T-cell (primary cell): ENCODE measurements around the gene C1orf87. TPM values are rescaled to one million over a fixed set of nuclear protein-coding genes. Genes with fewer than 3 reads are reported as not detected.

Experiments used
- ATAC-seq, 4 experiments: fragments of 200-7000 bp in 3 of 4; fragments of 150-1000 bp in 1 of 4; cut with Tn5 transposase; replicated peaks in 1 of 4; 1 replicate in 3 of 4; 2 replicates in 1 of 4; pipeline ENCODE4 v1.10.0; 2021; ENCODE audit warnings: moderate library complexity in 3 of 4, mild to moderate bottlenecking in 2 of 4, moderate number of reproducible peaks in 1 of 4
- CTCF ChIA-PET, 2 donors: fragments of 300-600 bp; sonication (Branson Sonifier 250); formaldehyde crosslinking; loops; one replicate each; lab custom pipeline; 2022; ENCODE audit warnings: antibody characterized with exemption in 2 of 2; lab: Charles Lee
- POLR2A ChIA-PET, 2 donors: fragments of 300-600 bp; sonication (Branson Sonifier 250); formaldehyde crosslinking; loops; one replicate each; lab custom pipeline; 2022; ENCODE audit warnings: antibody characterized with exemption in 2 of 2; lab: Charles Lee
- DNase-seq, 35 experiments: peaks; one replicate each; pipeline versions ENCODE4 v3.0.0 to v3.0.0-alpha.2; 2013 to 2023
- H3K27ac ChIP-seq: one replicate; pipeline ENCODE4 v1.5.1; 2013; ENCODE audit warnings: low read length
- H3K27me3 ChIP-seq, 2 experiments: replicated peaks in 1 of 2; 1 replicate in 1 of 2; 2 replicates in 1 of 2; pipeline versions ENCODE4 v1.6.1 to v1.7.0; 2013; ENCODE audit warnings: low read length in 1 of 2, mixed read lengths in 1 of 2; ENCODE audit not compliant: control insufficient read depth in 2 of 2, insufficient read depth in 2 of 2; ENCODE audit errors: extremely low read depth in 1 of 2
- H3K36me3 ChIP-seq, 2 donors: 1 replicate in 1 of 2; 2 replicates in 1 of 2; pipeline versions ENCODE4 v1.6.1 to v1.7.0; 2013; ENCODE audit warnings: low read length in 1 of 2; ENCODE audit not compliant: control insufficient read depth in 2 of 2, insufficient read depth in 1 of 2; ENCODE audit errors: extremely low read depth in 1 of 2
- H3K4me1 ChIP-seq, 2 experiments: 1 replicate in 1 of 2; 2 replicates in 1 of 2; pipeline versions ENCODE4 v1.6.1 to v1.7.0; 2013; ENCODE audit warnings: low read length in 2 of 2, mixed read lengths in 1 of 2; ENCODE audit not compliant: insufficient read depth in 2 of 2, control insufficient read depth in 1 of 2; ENCODE audit errors: extremely low read depth in 1 of 2
- H3K4me3 ChIP-seq, 2 donors: 1 replicate in 1 of 2; 2 replicates in 1 of 2; pipeline versions ENCODE4 v1.5.1 to v1.7.0; 2013; ENCODE audit warnings: mild to moderate bottlenecking in 2 of 2, low read length in 1 of 2, moderate library complexity in 1 of 2; ENCODE audit not compliant: control insufficient read depth in 1 of 2; ENCODE audit errors: extremely low read depth in 1 of 2
- H3K9me3 ChIP-seq: 2 replicates; pipeline ENCODE4 v1.7.0; 2013
- H3K27ac Mint-ChIP-seq, 2 donors: one replicate each; pipeline ENCODE4 v1.8.0; 2020 to 2021; ENCODE audit warnings: mild to moderate bottlenecking in 2 of 2, mixed read lengths in 2 of 2
- H3K27me3 Mint-ChIP-seq, 2 donors: one replicate each; pipeline ENCODE4 v1.8.0; 2021 to 2022; ENCODE audit warnings: mixed read lengths in 2 of 2
- H3K36me3 Mint-ChIP-seq: one replicate; pipeline ENCODE4 v1.8.0; 2021; ENCODE audit warnings: mixed read lengths
- H3K4me1 Mint-ChIP-seq, 3 donors: one replicate each; pipeline ENCODE4 v1.8.0; 2020 to 2022; ENCODE audit warnings: mixed read lengths in 3 of 3, mild to moderate bottlenecking in 1 of 3
- H3K4me3 Mint-ChIP-seq, 3 donors: one replicate each; pipeline ENCODE4 v1.8.0; 2020 to 2022; ENCODE audit warnings: mild to moderate bottlenecking in 3 of 3, mixed read lengths in 3 of 3, moderate library complexity in 3 of 3
- H3K9me3 Mint-ChIP-seq, 3 donors: one replicate each; pipeline ENCODE4 v1.8.0; 2020 to 2022; ENCODE audit warnings: mixed read lengths in 3 of 3
- WGBS: methylation state at CpG from one replicate; pipeline ENCODE4 v1.1.5; 2013; ENCODE audit warnings: missing lambda C conversion rate; ENCODE audit not compliant: insufficient coverage; 5-methylcytosine and 5-hydroxymethylcytosine counted together
- total RNA-seq, 35 experiments: library from RNA in 6 of 35; stranded (reverse) in 6 of 35; fragments of 120-200 nt in 1 of 35; gene quantifications; one replicate each; pipeline versions ENCODE4 v1.2.1 to v1.2.4 and lab custom pipeline; 2013 to 2026

The C1orf87 gene
- total RNA-seq, 5 donors from 2014 or later (not counting 1 experiment from before 2014, with no cell fraction given) = not detected

DNA sequence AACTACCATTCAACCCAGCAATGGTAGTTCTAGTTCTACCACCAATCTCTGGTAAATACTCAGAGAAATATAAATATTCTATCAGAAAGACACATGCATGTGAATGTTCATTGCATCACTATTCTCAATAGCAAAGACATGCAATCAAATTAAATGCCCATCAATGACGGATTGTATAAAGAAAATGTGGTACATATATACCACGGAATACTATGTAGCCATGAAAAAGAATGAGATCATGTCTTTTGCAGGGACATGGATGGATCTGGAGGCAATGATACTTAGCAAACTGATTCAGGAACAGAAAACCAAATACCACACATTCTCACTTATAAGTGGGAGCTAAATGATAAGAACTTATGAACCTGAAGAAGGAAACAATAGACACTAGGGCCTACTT, 37.5 kb upstream of the C1orf87 start:
- ChIA-PET CTCF (no interaction called here), POLR2A (no interaction called here)
- Mint-ChIP-seq H3K36me3 (no peaks in the 10 kb centered on the region), H3K27me3 (peaks cover 0 to 2% of the 10 kb centered on the region in 2 donors), H3K27ac (no peak overlapping the region), H3K4me1 (no peaks in the 10 kb centered on the region), H3K4me3 (no peak overlapping the region), H3K9me3 (no peaks in the 10 kb centered on the region)
- H3K36me3 ChIP-seq = no peaks in the 10 kb centered on the region
- no peak overlapping the region for H3K27ac ChIP-seq
- H3K27me3 ChIP-seq = no peaks in the 10 kb centered on the region
- H3K9me3 ChIP-seq = no peaks in the 10 kb centered on the region
- H3K4me1 ChIP-seq = no peaks in the 10 kb centered on the region
- H3K4me3 ChIP-seq = no peak overlapping the region
- no peak for ATAC-seq
- no CpG with 5 or more reads among the region's 2 CpGs for WGBS
- no peak for DNase-seq

GRCh38 chr1:60108196-60108595, 34.6 kb upstream of the C1orf87 start:
- ChIA-PET CTCF (no interaction called here), POLR2A (no interaction called here)
- ATAC-seq (no peak), DNase-seq (no peak)
- no peak overlapping the region for H3K27ac ChIP-seq
- Mint-ChIP-seq H3K4me3 (no peak overlapping the region), H3K27me3 (peaks cover 0 to 2% of the 10 kb centered on the region in 2 donors), H3K27ac (no peak overlapping the region), H3K4me1 (no peaks in the 10 kb centered on the region), H3K9me3 (no peaks in the 10 kb centered on the region), H3K36me3 (no peaks in the 10 kb centered on the region)
- H3K4me1 ChIP-seq = no peaks in the 10 kb centered on the region
- H3K9me3 ChIP-seq = no peaks in the 10 kb centered on the region
- 67% methylated on average over 1 of the region's 3 CpGs for WGBS
- no peaks in the 10 kb centered on the region for H3K36me3 ChIP-seq
- no peak overlapping the region for H3K4me3 ChIP-seq
- H3K27me3 ChIP-seq = no peaks in the 10 kb centered on the region

- H3K9me3 ChIP-seq = no peaks in the 10 kb centered on the region
- no peaks in the 10 kb centered on the region for H3K36me3 ChIP-seq
- POLR2A ChIA-PET = no interaction called here
- no peaks in the 10 kb centered on the region for H3K4me1 ChIP-seq
- Mint-ChIP-seq H3K36me3 (no peaks in the 10 kb centered on the region), H3K4me3 (no peak overlapping the region), H3K9me3 (no peaks in the 10 kb centered on the region), H3K27me3 (peaks cover 0 to 2% of the 10 kb centered on the region in 2 donors), H3K27ac (no peak overlapping the region), H3K4me1 (no peaks in the 10 kb centered on the region)
- ATAC-seq (no peak), DNase-seq (no peak)
- H3K27ac ChIP-seq = no peak overlapping the region
- 25% methylated on average over 1 of the region's 2 CpGs for WGBS
- H3K4me3 ChIP-seq = no peak overlapping the region
- no peaks in the 10 kb centered on the region for H3K27me3 ChIP-seq
- CTCF ChIA-PET = no interaction called here
Measured at GRCh38 chr1:60103186-60103585, 29.6 kb upstream of the C1orf87 start.

GRCh38 chr1:60102267-60103061, 28.9 kb upstream of the C1orf87 start:
- H3K4me3 Mint-ChIP-seq = no peak overlapping the region

DNA sequence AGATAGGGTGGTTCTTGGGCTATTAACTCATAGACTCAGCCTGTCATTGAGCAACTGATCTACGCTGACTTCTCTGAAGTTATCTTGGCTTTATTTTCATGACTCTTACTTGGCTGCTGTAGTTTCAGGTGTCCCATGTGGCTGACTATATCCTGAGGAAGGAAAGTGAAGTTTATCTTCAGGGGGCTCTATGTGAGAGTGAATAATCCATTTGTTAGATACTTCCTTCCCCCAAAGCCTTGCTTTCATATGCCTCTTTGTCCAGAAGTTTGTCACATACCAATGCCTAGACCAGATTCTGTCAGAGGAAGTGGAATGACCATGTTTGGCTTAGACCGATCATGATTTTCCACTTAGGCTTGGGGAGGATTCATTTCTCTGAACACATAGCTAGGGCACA, 27.9 kb upstream of the C1orf87 start:
- Mint-ChIP-seq H3K27me3 (no peaks in the 10 kb centered on the region), H3K4me1 (no peaks in the 10 kb centered on the region), H3K27ac (no peak overlapping the region), H3K36me3 (no peaks in the 10 kb centered on the region), H3K9me3 (no peaks in the 10 kb centered on the region), H3K4me3 (no peak overlapping the region)
- no peaks in the 10 kb centered on the region for H3K4me1 ChIP-seq
- H3K4me3 ChIP-seq = no peak overlapping the region
- ATAC-seq (no peak), DNase-seq (no peak)
- no peaks in the 10 kb centered on the region for H3K27me3 ChIP-seq
- CTCF ChIA-PET = interaction anchor here (0.5 to 1.0 kb wide), 2 partner anchors 222 to 1849 kb away, joined by 3 read pairs; no protein-coding TSS in a partner anchor
- no peaks in the 10 kb centered on the region for H3K9me3 ChIP-seq
- POLR2A ChIA-PET = no interaction called here
- 50% methylated on average over 1 of the region's 2 CpGs for WGBS
- H3K36me3 ChIP-seq = no peaks in the 10 kb centered on the region
- no peak overlapping the region for H3K27ac ChIP-seq

More at GRCh38 chr1:60102267-60103061, 28.9 kb upstream of the C1orf87 start:
- no peak overlapping the region for H3K27ac ChIP-seq
- ATAC-seq = no peak
- H3K4me1 ChIP-seq = no peaks in the 10 kb centered on the region
- H3K4me3 ChIP-seq = no peak overlapping the region
- Mint-ChIP-seq H3K36me3 (no peaks in the 10 kb centered on the region), H3K27ac (no peak overlapping the region), H3K27me3 (peaks cover 0 to 2% of the 10 kb centered on the region in 2 donors), H3K4me1 (no peaks in the 10 kb centered on the region), H3K9me3 (no peaks in the 10 kb centered on the region)
- 100% methylated on average over 1 of the region's 3 CpGs for WGBS
- no peaks in the 10 kb centered on the region for H3K27me3 ChIP-seq
- no peaks in the 10 kb centered on the region for H3K9me3 ChIP-seq
- ChIA-PET POLR2A (no interaction called here), CTCF (no interaction called here)
- no peak for DNase-seq
- no peaks in the 10 kb centered on the region for H3K36me3 ChIP-seq

- ChIA-PET POLR2A (no interaction called here), CTCF (no interaction called here)
- ATAC-seq = no peak
Measured at GRCh38 chr1:60091195-60091715, 17.7 kb upstream of the C1orf87 start.

More at GRCh38 chr1:60091195-60091715, 17.7 kb upstream of the C1orf87 start:
- Mint-ChIP-seq H3K36me3 (no peaks in the 10 kb centered on the region), H3K4me1 (no peaks in the 10 kb centered on the region), H3K9me3 (no peaks in the 10 kb centered on the region), H3K27ac (no peak overlapping the region), H3K4me3 (no peak overlapping the region), H3K27me3 (no peaks in the 10 kb centered on the region)
- Histone ChIP-seq H3K4me1 (no peaks in the 10 kb centered on the region), H3K4me3 (no peak overlapping the region), H3K9me3 (no peaks in the 10 kb centered on the region), H3K27me3 (no peaks in the 10 kb centered on the region), H3K27ac (no peak overlapping the region), H3K36me3 (no peaks in the 10 kb centered on the region)
- no peak for DNase-seq
- WGBS = no CpG with 5 or more reads among the region's 6 CpGs
